ENCODE measurements around the gene OFD1. TPM values are rescaled to one million over a fixed set of nuclear protein-coding genes. Genes with fewer than 3 reads are reported as not detected.

The OFD1 gene
- polyA plus RNA-seq, 1 donor from 2014 or later, result 47.9 TPM

- H3K36me3 Mint-ChIP-seq, result peaks cover 7% of the 10 kb centered on the region
- peaks cover 37 to 54% (median 46%) of the 10 kb centered on the region in 3 donors for H3K4me1 Mint-ChIP-seq
- no peak overlapping the region for H3K4me3 Mint-ChIP-seq
- H3K9me3 Mint-ChIP-seq, result no peaks in the 10 kb centered on the region
- H3K27ac Mint-ChIP-seq, result no peak overlapping the region
- H3K27me3 Mint-ChIP-seq, result no peaks in the 10 kb centered on the region
Measured at GRCh38 chrX:13754765-13755164, 20.2 kb downstream of the OFD1 start.

- Mint-ChIP-seq H3K27ac (no peak overlapping the region), H3K27me3 (no peaks in the 10 kb centered on the region), H3K9me3 (no peaks in the 10 kb centered on the region), H3K36me3 (peaks cover 7% of the 10 kb centered on the region), H3K4me3 (peak overlapping the region in 2 of 4 donors; percentile 18 to 29), H3K4me1 (peaks cover 34 to 55% (median 43%) of the 10 kb centered on the region in 3 donors)
Measured at GRCh38 chrX:13755254-13755653, 20.7 kb downstream of the OFD1 start.

- Mint-ChIP-seq H3K36me3 (peaks cover 12% of the 10 kb centered on the region), H3K4me1 (peaks cover 30 to 54% (median 37%) of the 10 kb centered on the region in 3 donors), H3K9me3 (no peaks in the 10 kb centered on the region), H3K4me3 (no peak overlapping the region), H3K27me3 (no peaks in the 10 kb centered on the region), H3K27ac (no peak overlapping the region)
Measured at GRCh38 chrX:13756381-13756780, 21.8 kb downstream of the OFD1 start.

- H3K4me1 Mint-ChIP-seq, result peaks cover 21 to 42% (median 22%) of the 10 kb centered on the region in 3 donors
- H3K4me3 Mint-ChIP-seq, result peak overlapping the region; percentile 1 to 61 (median 22)
- H3K9me3 Mint-ChIP-seq, result no peaks in the 10 kb centered on the region
- peak overlapping the region; percentile 0 to 68 (median 20) for H3K27ac Mint-ChIP-seq
- H3K27me3 Mint-ChIP-seq, result no peaks in the 10 kb centered on the region
- peaks cover 9% of the 10 kb centered on the region for H3K36me3 Mint-ChIP-seq
Measured at GRCh38 chrX:13759152-13759718, 24.7 kb downstream of the OFD1 start.

GRCh38 chrX:13760426-13760825, 25.9 kb downstream of the OFD1 start:
- peak overlapping the region in 2 of 4 donors; percentile 29 to 72 for H3K4me3 Mint-ChIP-seq
- H3K27ac Mint-ChIP-seq, result peak overlapping the region in 1 of 3 donors; percentile 31
- no peaks in the 10 kb centered on the region for H3K9me3 Mint-ChIP-seq
- H3K36me3 Mint-ChIP-seq, result peaks cover 11% of the 10 kb centered on the region
- H3K4me1 Mint-ChIP-seq, result peaks cover 15 to 33% (median 17%) of the 10 kb centered on the region in 3 donors
- H3K27me3 Mint-ChIP-seq, result no peaks in the 10 kb centered on the region

GRCh38 chrX:13761606-13762414, 27.3 kb downstream of the OFD1 start:
- H3K27ac Mint-ChIP-seq, result no peak overlapping the region
- peaks cover 13 to 29% (median 20%) of the 10 kb centered on the region in 3 donors for H3K4me1 Mint-ChIP-seq
- no peaks in the 10 kb centered on the region for H3K9me3 Mint-ChIP-seq
- H3K36me3 Mint-ChIP-seq, result peaks cover 10% of the 10 kb centered on the region
- no peaks in the 10 kb centered on the region for H3K27me3 Mint-ChIP-seq
- H3K4me3 Mint-ChIP-seq, result peak overlapping the region in 1 of 4 donors; percentile 55

GRCh38 chrX:13763489-13763888, 28.9 kb downstream of the OFD1 start:
- no peaks in the 10 kb centered on the region for H3K9me3 Mint-ChIP-seq
- peaks cover 13 to 25% (median 15%) of the 10 kb centered on the region in 3 donors for H3K4me1 Mint-ChIP-seq
- peaks cover 9% of the 10 kb centered on the region for H3K36me3 Mint-ChIP-seq
- H3K27me3 Mint-ChIP-seq, result no peaks in the 10 kb centered on the region
- no peak overlapping the region for H3K27ac Mint-ChIP-seq
- H3K4me3 Mint-ChIP-seq, result no peak overlapping the region

- H3K4me3 Mint-ChIP-seq, result no peak overlapping the region
- H3K9me3 Mint-ChIP-seq, result no peaks in the 10 kb centered on the region
- H3K27ac Mint-ChIP-seq, result no peak overlapping the region
- H3K36me3 Mint-ChIP-seq, result peaks cover 11% of the 10 kb centered on the region
- no peaks in the 10 kb centered on the region for H3K27me3 Mint-ChIP-seq
- H3K4me1 Mint-ChIP-seq, result peaks cover 7 to 17% (median 9%) of the 10 kb centered on the region in 3 donors
Measured at GRCh38 chrX:13764281-13764680, 29.7 kb downstream of the OFD1 start.

- H3K4me3 Mint-ChIP-seq, result no peak overlapping the region
- H3K36me3 Mint-ChIP-seq, result peaks cover 11% of the 10 kb centered on the region
- H3K27me3 Mint-ChIP-seq, result no peaks in the 10 kb centered on the region
- no peak overlapping the region for H3K27ac Mint-ChIP-seq
- H3K9me3 Mint-ChIP-seq, result no peaks in the 10 kb centered on the region
- peaks cover 6 to 14% (median 6%) of the 10 kb centered on the region in 3 donors for H3K4me1 Mint-ChIP-seq
Measured at GRCh38 chrX:13764765-13765164, 30.2 kb downstream of the OFD1 start.

GRCh38 chrX:13768939-13769338, 34.4 kb downstream of the OFD1 start:
- Mint-ChIP-seq H3K27ac (no peak overlapping the region), H3K4me1 (peaks cover 0 to 4% (median 3%) of the 10 kb centered on the region in 3 donors), H3K36me3 (peaks cover 9% of the 10 kb centered on the region), H3K9me3 (no peaks in the 10 kb centered on the region), H3K27me3 (no peaks in the 10 kb centered on the region), H3K4me3 (no peak overlapping the region)

- peaks cover 7% of the 10 kb centered on the region for H3K36me3 Mint-ChIP-seq
- peaks cover 0 to 4% (median 3%) of the 10 kb centered on the region in 3 donors for H3K4me1 Mint-ChIP-seq
- no peaks in the 10 kb centered on the region for H3K27me3 Mint-ChIP-seq
- no peak overlapping the region for H3K27ac Mint-ChIP-seq
- no peak overlapping the region for H3K4me3 Mint-ChIP-seq
- no peaks in the 10 kb centered on the region for H3K9me3 Mint-ChIP-seq
Measured at GRCh38 chrX:13770013-13770535, 35.5 kb downstream of the OFD1 start.

- Mint-ChIP-seq H3K27ac (peak overlapping the region in 1 of 3 donors; percentile 24), H3K9me3 (no peaks in the 10 kb centered on the region), H3K27me3 (no peaks in the 10 kb centered on the region), H3K36me3 (peaks cover 6% of the 10 kb centered on the region), H3K4me3 (no peak overlapping the region), H3K4me1 (no peaks in the 10 kb centered on the region)
Measured at GRCh38 chrX:13774696-13775095, 40.1 kb downstream of the OFD1 start.

GRCh38 chrX:13775837-13776236, 41.3 kb downstream of the OFD1 start:
- no peaks in the 10 kb centered on the region for H3K9me3 Mint-ChIP-seq
- no peak overlapping the region for H3K4me3 Mint-ChIP-seq
- H3K27me3 Mint-ChIP-seq, result no peaks in the 10 kb centered on the region
- H3K27ac Mint-ChIP-seq, result peak overlapping the region in 1 of 3 donors; percentile 17
- peaks cover 6% of the 10 kb centered on the region for H3K36me3 Mint-ChIP-seq
- H3K4me1 Mint-ChIP-seq, result no peaks in the 10 kb centered on the region

GRCh38 chrX:13776387-13776786, 41.8 kb downstream of the OFD1 start:
- no peak overlapping the region for H3K4me3 Mint-ChIP-seq
- no peaks in the 10 kb centered on the region for H3K9me3 Mint-ChIP-seq
- peaks cover 7% of the 10 kb centered on the region for H3K36me3 Mint-ChIP-seq

GRCh38 chrX:13778916-13779315, 44.4 kb downstream of the OFD1 start:
- Mint-ChIP-seq H3K9me3 (no peaks in the 10 kb centered on the region), H3K4me3 (no peak overlapping the region), H3K4me1 (peaks cover 0 to 4% (median 0%) of the 10 kb centered on the region in 3 donors), H3K36me3 (peaks cover 4% of the 10 kb centered on the region), H3K27me3 (no peaks in the 10 kb centered on the region), H3K27ac (no peak overlapping the region)

More at GRCh38 chrX:13776387-13776786, 41.8 kb downstream of the OFD1 start:
- no peaks in the 10 kb centered on the region for H3K27me3 Mint-ChIP-seq
- peaks cover 0 to 3% (median 0%) of the 10 kb centered on the region in 3 donors for H3K4me1 Mint-ChIP-seq
- H3K27ac Mint-ChIP-seq, result peak overlapping the region in 1 of 3 donors; percentile 17

Measured in IgD-negative memory B cell (primary cell).